Tibial nerve (tissue), 4 donors: Measurements from ENCODE around the gene CYP11A1. TPM values are rescaled to one million over a fixed set of nuclear protein-coding genes. Genes with fewer than 3 reads are reported as not detected.
"Not testable (repeated sequence)": the region's sequence is repeated elsewhere in the genome, so short reads cannot be mapped to it uniquely, and the experiment has no call there.

Source experiments
- DNase-seq, 2 donors: peaks; one replicate each; pipeline ENCODE4 v3.0.0-alpha.2; 2019; ENCODE audit warnings: low spot score in 2 of 2
- H3K27ac ChIP-seq, 4 donors: fragments of 200-600 bp; sonication (generic) in 3 of 4; one replicate each; pipeline ENCODE4 v1.5.1; 2017 to 2019; ENCODE audit warnings: mild to moderate bottlenecking in 1 of 4
- H3K27me3 ChIP-seq, 2 donors: fragments of 200-600 bp; sonication (generic) in 1 of 2; one replicate each; pipeline versions ENCODE4 v1.5.1 to v1.6.0; 2017 to 2019
- H3K36me3 ChIP-seq, 3 donors: fragments of 200-600 bp; sonication (generic); one replicate each; pipeline ENCODE4 v1.5.1; 2018 to 2019
- H3K4me1 ChIP-seq, 4 donors: fragments of 200-600 bp; sonication (generic) in 3 of 4; one replicate each; pipeline ENCODE4 v1.5.1; 2017 to 2019
- H3K4me3 ChIP-seq, 4 donors: fragments of 200-600 bp; sonication (generic) in 3 of 4; one replicate each; pipeline ENCODE4 v1.5.1; 2017 to 2019; ENCODE audit warnings: mild to moderate bottlenecking in 1 of 4, moderate library complexity in 1 of 4
- H3K9me3 ChIP-seq, 4 donors: fragments of 200-600 bp; sonication (generic) in 3 of 4; one replicate each; pipeline ENCODE4 v1.5.1; 2017 to 2019
- EP300 ChIP-seq, 2 donors: sonication (generic); formaldehyde crosslinking; IDR thresholded peaks; one replicate each; pipeline ENCODE4 v1.6.1; 2017; ENCODE audit warnings: antibody characterized with exemption in 2 of 2, mild to moderate bottlenecking in 1 of 2
- POLR2A ChIP-seq, 2 donors: fragments of 450-650 bp; IDR thresholded peaks; one replicate each; pipeline ENCODE4 v1.6.1; 2017; ENCODE audit warnings: antibody characterized with exemption in 2 of 2, mild to moderate bottlenecking in 2 of 2, moderate library complexity in 2 of 2
- WGBS, 2 donors: methylation state at CpG; one replicate each; pipeline ENCODE4 v1.1.5; 2018; 5-methylcytosine and 5-hydroxymethylcytosine counted together
- total RNA-seq, 4 donors: library from RNA; depleted of rRNA; stranded (reverse); fragments of >200 nt; gene quantifications; one replicate each; pipeline ENCODE4 v1.1.0, GENCODE V29; 2016
- TF ChIP-seq, protein P1 (sequence below), 5 experiments: fragments of 200-600 bp in 3 of 5; fragments of 450-650 bp in 2 of 5; sonication (generic) in 3 of 5; IDR thresholded peaks; one replicate each; pipeline ENCODE4 v1.5.1; 2016 to 2019; ENCODE audit warnings: antibody characterized with exemption in 5 of 5, mild to moderate bottlenecking in 3 of 5, moderate library complexity in 2 of 5

CYP11A1 gene
- total RNA-seq, 4 donors from 2014 or later: 2.4 to 5.7 (median 4.1) TPM

DNA sequence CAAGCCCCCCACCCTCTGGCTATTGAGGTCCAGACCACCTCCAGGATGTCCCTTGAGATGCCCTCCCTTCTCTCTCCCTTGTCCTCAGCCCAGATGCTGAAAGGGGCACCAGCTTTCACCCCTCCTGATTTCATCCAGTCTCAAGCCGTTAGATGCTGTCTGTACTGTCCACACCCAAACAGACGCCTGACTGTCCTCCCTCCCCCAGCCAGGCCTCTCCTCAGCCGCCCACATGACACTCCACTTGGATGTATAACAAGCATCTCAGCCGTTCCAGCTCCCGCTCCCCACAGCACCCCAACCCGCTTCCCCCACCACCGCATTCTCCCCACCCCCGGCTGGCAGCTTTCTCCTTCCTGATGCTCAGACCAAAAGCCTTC lies 25.0 kb upstream of the CYP11A1 start:
- H3K27me3 ChIP-seq: no peaks in the 10 kb centered on the region
- TF ChIP-seq, protein P1, sequence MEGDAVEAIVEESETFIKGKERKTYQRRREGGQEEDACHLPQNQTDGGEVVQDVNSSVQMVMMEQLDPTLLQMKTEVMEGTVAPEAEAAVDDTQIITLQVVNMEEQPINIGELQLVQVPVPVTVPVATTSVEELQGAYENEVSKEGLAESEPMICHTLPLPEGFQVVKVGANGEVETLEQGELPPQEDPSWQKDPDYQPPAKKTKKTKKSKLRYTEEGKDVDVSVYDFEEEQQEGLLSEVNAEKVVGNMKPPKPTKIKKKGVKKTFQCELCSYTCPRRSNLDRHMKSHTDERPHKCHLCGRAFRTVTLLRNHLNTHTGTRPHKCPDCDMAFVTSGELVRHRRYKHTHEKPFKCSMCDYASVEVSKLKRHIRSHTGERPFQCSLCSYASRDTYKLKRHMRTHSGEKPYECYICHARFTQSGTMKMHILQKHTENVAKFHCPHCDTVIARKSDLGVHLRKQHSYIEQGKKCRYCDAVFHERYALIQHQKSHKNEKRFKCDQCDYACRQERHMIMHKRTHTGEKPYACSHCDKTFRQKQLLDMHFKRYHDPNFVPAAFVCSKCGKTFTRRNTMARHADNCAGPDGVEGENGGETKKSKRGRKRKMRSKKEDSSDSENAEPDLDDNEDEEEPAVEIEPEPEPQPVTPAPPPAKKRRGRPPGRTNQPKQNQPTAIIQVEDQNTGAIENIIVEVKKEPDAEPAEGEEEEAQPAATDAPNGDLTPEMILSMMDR (IDR thresholded peaks at IDR 0.05): no peak
- TF ChIP-seq EP300 (IDR thresholded peaks at IDR 0.05) (no peak), POLR2A (IDR thresholded peaks at IDR 0.05) (no peak)
- no peaks in the 10 kb centered on the region for H3K9me3 ChIP-seq
- WGBS, 2 donors: 18 to 24% methylated on average over 8 of the region's 8 CpGs
- no peak overlapping the region for H3K27ac ChIP-seq
- H3K4me1 ChIP-seq: peaks cover 0 to 10% (median 0%) of the 10 kb centered on the region in 4 donors
- no peak overlapping the region for H3K4me3 ChIP-seq
- DNase-seq: no peak
- no peaks in the 10 kb centered on the region for H3K36me3 ChIP-seq

DNA sequence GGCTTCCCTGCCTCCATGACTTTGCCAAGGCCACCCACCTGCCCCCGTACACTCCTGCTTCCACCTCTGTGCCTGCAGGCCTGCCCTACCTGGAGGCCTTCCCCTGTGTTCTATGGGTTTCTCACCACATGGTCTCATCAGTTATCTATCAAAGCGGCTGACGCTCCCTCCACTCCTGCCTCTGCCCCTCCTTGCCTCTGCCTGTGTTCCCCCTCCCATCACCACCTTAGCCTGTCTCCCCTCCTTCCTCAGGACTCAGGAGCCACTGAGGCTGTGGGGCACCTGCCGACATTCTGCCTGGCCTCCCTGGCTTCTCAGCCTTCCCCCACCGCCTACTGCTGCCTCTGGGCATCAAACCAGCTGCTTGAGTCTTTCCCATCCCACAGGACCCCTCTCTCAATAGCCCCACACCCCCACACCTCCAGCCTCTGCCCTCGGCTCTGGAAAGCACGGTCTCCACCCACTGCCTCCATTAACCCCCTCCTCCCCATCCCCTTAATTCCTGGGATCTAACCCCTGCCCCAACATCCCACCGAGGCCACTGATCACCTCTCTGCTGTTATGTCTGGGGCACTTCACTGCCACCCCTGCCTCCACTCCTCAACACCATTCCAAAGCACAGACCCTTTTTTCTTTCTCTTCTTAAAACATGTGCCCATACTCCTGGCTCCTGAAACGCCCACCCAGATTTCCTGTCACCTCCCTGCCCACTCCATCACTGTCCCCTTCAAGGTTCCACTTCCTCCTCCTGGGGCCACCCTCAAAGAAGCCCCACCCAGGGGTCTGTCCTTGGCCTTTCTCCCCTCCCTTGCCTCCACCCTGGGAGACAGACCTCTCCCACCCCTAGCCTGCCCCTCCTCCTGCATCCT lies 24.4 kb upstream of the CYP11A1 start:
- TF ChIP-seq, protein P1 (IDR thresholded peaks at IDR 0.05): no peak
- WGBS, 2 donors: 63 to 66% methylated on average over 9 of the region's 9 CpGs

DNA sequence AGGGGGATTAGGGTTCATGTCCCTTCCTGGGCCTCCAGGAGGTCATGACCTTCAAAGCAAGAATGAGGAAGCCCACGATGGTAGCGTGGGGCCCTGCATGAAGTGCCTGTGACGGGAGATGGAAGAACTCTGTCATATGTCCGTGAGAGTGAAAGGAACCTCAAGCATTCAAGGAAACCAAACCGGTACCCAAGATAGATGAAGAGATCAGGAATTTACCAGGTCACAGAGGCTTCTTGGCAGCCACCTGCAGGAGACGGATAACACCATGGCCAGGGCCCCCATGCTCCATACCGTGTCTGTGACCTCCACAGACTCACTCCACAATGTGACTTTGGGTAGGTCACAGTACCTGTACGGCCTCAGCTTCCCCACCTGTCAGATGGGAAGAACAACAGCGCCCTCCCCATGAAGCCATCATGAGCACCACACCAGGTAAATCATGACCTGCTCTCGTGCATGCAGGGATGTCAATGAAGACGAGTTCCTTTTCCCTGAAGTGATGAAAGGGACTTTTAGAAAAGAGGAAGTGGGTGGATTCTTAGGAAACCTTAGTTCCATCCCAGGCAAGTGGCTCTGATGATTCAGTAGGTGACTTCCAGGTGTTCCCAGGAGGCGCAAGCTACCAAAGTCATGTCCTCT lies 23.3 kb upstream of the CYP11A1 start:
- H3K36me3 ChIP-seq: no peaks in the 10 kb centered on the region
- H3K27me3 ChIP-seq: no peaks in the 10 kb centered on the region
- WGBS, 2 donors: 83 to 84% methylated on average over 12 of the region's 12 CpGs
- no peak for TF ChIP-seq EP300 (IDR thresholded peaks at IDR 0.05)
- TF ChIP-seq, protein P1 (IDR thresholded peaks at IDR 0.05): no peak
- no peak for TF ChIP-seq POLR2A (IDR thresholded peaks at IDR 0.05)
- no peak overlapping the region for H3K4me3 ChIP-seq
- H3K9me3 ChIP-seq: no peaks in the 10 kb centered on the region
- peaks cover 0 to 19% (median 4%) of the 10 kb centered on the region in 4 donors for H3K4me1 ChIP-seq
- H3K27ac ChIP-seq: no peak overlapping the region
- no peak for DNase-seq

More for the DNA sequence above, 24.4 kb upstream of the CYP11A1 start:
- DNase-seq: no peak
- H3K4me1 ChIP-seq: peaks cover 0 to 10% (median 0%) of the 10 kb centered on the region in 4 donors
- no peaks in the 10 kb centered on the region for H3K36me3 ChIP-seq
- no peak overlapping the region for H3K27ac ChIP-seq
- no peak overlapping the region for H3K4me3 ChIP-seq
- no peaks in the 10 kb centered on the region for H3K9me3 ChIP-seq
- no peaks in the 10 kb centered on the region for H3K27me3 ChIP-seq

DNA sequence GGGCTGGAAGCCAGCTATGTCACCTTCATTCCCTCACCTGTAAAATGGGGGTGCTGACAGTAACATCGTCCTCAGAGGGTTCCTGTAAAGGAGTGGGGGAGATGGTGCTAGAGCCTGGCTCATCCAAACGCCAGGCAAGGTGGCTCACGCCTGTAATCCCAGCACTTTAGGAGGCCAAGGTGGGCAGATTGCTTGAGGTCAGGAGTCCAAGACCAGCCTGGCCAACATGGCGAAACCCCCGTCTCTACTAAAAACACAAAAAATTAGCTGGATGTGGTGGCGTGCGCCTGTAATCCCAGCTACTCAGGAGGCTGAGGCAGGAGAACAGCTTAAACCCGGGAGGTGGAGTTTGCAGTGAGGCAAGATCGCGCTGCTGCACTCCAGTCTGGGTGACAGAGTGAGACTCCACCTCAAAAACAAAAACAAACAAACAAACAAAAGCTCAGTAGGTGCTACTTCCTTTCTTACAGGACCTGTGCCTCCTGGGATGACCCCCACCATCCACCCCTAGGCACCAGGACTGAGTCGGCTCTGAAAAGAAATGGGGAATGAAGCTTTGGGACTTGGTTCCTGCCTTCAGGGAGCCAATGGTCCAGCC lies 22.7 kb upstream of the CYP11A1 start:
- not testable (repeated sequence) for H3K36me3 ChIP-seq, DNase-seq, H3K27ac ChIP-seq, H3K4me3 ChIP-seq, H3K27me3 ChIP-seq, H3K9me3 ChIP-seq
- peaks cover 0 to 25% (median 8%) of the 10 kb centered on the region in 4 donors for H3K4me1 ChIP-seq
- 94% methylated on average over 11 of the region's 11 CpGs for WGBS, 2 donors

DNA sequence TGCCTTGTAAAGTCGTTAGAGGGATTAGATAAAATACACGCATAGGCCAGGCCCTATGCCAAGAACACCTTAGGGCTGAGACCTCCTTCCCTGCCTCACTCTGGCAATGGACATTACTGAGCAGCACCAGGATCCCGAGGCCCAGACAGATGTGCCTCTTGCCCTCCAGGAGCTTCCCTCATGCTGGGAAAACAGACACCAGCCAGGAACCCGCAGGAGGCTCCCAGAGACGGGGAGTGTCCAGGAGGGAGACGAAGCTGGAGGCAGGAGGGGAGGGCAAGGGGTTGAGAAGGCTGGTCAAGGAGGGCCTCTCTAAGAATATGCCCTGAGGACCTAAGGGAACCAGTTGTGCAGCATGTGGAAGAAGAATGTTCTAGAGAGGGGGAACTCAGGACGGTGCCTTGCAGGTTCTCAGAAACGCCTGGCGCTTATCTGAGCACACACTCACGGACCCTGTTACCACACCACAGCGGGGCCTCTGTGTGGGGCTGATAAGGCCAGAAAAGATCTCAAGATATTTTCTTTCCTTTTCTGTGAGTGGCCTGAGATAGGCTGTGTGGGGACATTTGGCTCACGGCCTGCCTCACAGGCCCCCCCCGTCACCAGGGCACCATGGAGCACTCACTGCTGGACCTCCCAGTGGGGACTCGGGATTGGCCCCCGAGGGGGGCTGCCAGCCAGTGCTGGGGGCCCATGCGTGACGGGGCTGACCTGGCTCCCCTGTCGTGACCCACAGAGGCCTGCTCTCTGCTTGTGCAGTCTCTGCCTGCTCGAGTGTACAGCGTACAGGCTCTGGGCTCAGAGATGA lies 22.0 kb upstream of the CYP11A1 start:
- Histone ChIP-seq H3K9me3 (no peaks in the 10 kb centered on the region), H3K4me3 (no peak overlapping the region), H3K27me3 (no peaks in the 10 kb centered on the region), H3K27ac (no peak overlapping the region), H3K4me1 (peaks cover 0 to 31% (median 13%) of the 10 kb centered on the region in 4 donors), H3K36me3 (no peaks in the 10 kb centered on the region)
- TF ChIP-seq POLR2A (IDR thresholded peaks at IDR 0.05) (no peak), EP300 (IDR thresholded peaks at IDR 0.05) (no peak)
- TF ChIP-seq, protein P1 (IDR thresholded peaks at IDR 0.05): no peak
- WGBS, 2 donors: 63 to 80% methylated on average over 14 of the region's 20 CpGs
- no peak for DNase-seq
